GM06990 (cell line): Measurements from ENCODE around the gene RUVBL1.

Source experiments
- DNase-seq: peaks from one replicate; pipeline ENCODE4 v3.0.0-alpha.2; 2011; ENCODE audit not compliant: insufficient read length; ENCODE audit errors: extremely low read depth
- H3K27me3 ChIP-seq: replicated peaks from 2 replicates; pipeline ENCODE4 v1.6.0; 2011; ENCODE audit warnings: low read length; ENCODE audit not compliant: control insufficient read depth, insufficient read depth
- H3K36me3 ChIP-seq: 2 replicates; pipeline ENCODE4 v1.5.1; 2011; ENCODE audit warnings: low read length; ENCODE audit not compliant: control insufficient read depth, insufficient read depth
- H3K4me3 ChIP-seq: replicated peaks from 2 replicates; pipeline ENCODE4 v1.5.1; 2011; ENCODE audit warnings: low read depth, mild to moderate bottlenecking, control low read depth, low read length
- CTCF ChIP-seq: IDR thresholded peaks from 2 replicates; pipeline ENCODE4 v1.5.1; 2011; ENCODE audit warnings: low read length, control low read depth, mild to moderate bottlenecking, inconsistent platforms; ENCODE audit not compliant: insufficient read depth, poor library complexity, severe bottlenecking

RUVBL1 gene

GRCh38 chr3:128077202-128077624, 46.4 kb downstream of the RUVBL1 start:
- H3K36me3 ChIP-seq: peaks cover 21% of the 10 kb centered on the region

GRCh38 chr3:128076483-128077201, 47.0 kb downstream of the RUVBL1 start:
- peak overlapping the region; percentile 42 for H3K4me3 ChIP-seq
- TF ChIP-seq CTCF: no peak
- DNase-seq: peak; percentile 34
- H3K36me3 ChIP-seq: peaks cover 24% of the 10 kb centered on the region
- no peaks in the 10 kb centered on the region for H3K27me3 ChIP-seq

More at GRCh38 chr3:128077202-128077624, 46.4 kb downstream of the RUVBL1 start:
- H3K4me3 ChIP-seq: no peak overlapping the region
- no peak for TF ChIP-seq CTCF
- no peaks in the 10 kb centered on the region for H3K27me3 ChIP-seq
- no peak for DNase-seq

GRCh38 chr3:128075522-128076482, 47.8 kb downstream of the RUVBL1 start:
- Histone ChIP-seq H3K4me3 (peak overlapping the region; percentile 46), H3K36me3 (peaks cover 27% of the 10 kb centered on the region), H3K27me3 (no peaks in the 10 kb centered on the region)
- TF ChIP-seq CTCF: peak; percentile 70
- DNase-seq: peak; percentile 80

- Histone ChIP-seq H3K36me3 (peaks cover 36% of the 10 kb centered on the region), H3K27me3 (no peaks in the 10 kb centered on the region), H3K4me3 (0 out of 2 replicates have a peak overlapping the region, but pooled peaks have one; percentile 2)
- no peak for TF ChIP-seq CTCF
- no peak for DNase-seq
Measured at GRCh38 chr3:128074851-128075521, 48.6 kb downstream of the RUVBL1 start.

DNA sequence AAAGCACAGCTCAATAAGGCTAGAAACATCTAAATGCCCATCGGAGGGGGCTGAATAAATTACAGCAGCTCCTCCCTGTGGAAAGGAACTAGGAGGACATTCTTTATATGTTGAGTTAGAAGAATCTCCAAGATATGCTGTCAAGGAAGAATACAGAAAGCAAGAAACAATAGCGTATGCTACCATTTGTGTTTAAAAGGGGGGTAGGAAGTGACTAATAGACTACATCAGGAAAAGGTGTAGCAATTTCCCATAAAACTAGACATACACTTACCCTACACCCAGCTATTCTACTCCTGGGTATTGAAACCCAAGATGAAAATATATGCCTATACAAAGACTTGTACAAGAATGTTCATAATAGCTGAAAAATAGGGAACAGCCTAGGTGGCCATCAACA, 49.8 kb downstream of the RUVBL1 start:
- Histone ChIP-seq H3K36me3 (peaks cover 36% of the 10 kb centered on the region), H3K27me3 (no peaks in the 10 kb centered on the region), H3K4me3 (no peak overlapping the region)
- no peak for TF ChIP-seq CTCF
- DNase-seq: no peak
